AG09309 (cell line): Measurements from ENCODE around the gene SDR42E2.
A peak's percentile ranks its signal among the peaks of the same experiment; 100 is the strongest.

ENCODE experiments used
- DNase-seq: peaks from one replicate; pipeline ENCODE4 v3.0.0-alpha.2; 2010; ENCODE audit warnings: low read depth
- H3K4me3 ChIP-seq: 2 replicates; pipeline ENCODE4 v1.5.1; 2011; ENCODE audit warnings: mild to moderate bottlenecking, low read depth, low read length, moderate library complexity; ENCODE audit not compliant: control insufficient read depth
- CTCF ChIP-seq: IDR thresholded peaks from 2 replicates; pipeline ENCODE4 v1.5.1; 2011; ENCODE audit warnings: mild to moderate bottlenecking, low read depth, low read length, inconsistent platforms; ENCODE audit not compliant: insufficient read depth, control insufficient read depth; ENCODE audit errors: missing control alignments

SDR42E2 gene

GRCh38 chr16:22139008-22139407 is 23.3 kb upstream of the SDR42E2 start:
- H3K4me3 ChIP-seq: no peak overlapping the region
- TF ChIP-seq CTCF: no peak
- no peak for DNase-seq

GRCh38 chr16:22139732-22140131 is 22.6 kb upstream of the SDR42E2 start:
- no peak for TF ChIP-seq CTCF
- no peak for DNase-seq
- no peak overlapping the region for H3K4me3 ChIP-seq

GRCh38 chr16:22141767-22142166 is 20.5 kb upstream of the SDR42E2 start:
- TF ChIP-seq CTCF: peak; percentile 47
- DNase-seq: no peak

GRCh38 chr16:22144520-22144919 is 17.8 kb upstream of the SDR42E2 start:
- H3K4me3 ChIP-seq: no peak overlapping the region
- TF ChIP-seq CTCF: no peak
- no peak for DNase-seq

More at GRCh38 chr16:22141767-22142166, 20.5 kb upstream of the SDR42E2 start:
- H3K4me3 ChIP-seq: no peak overlapping the region

- DNase-seq: no peak
- no peak overlapping the region for H3K4me3 ChIP-seq
- TF ChIP-seq CTCF: no peak
Observed at GRCh38 chr16:22147853-22148252, 14.5 kb upstream of the SDR42E2 start.

GRCh38 chr16:22151246-22151998 is 10.9 kb upstream of the SDR42E2 start:
- no peak overlapping the region for H3K4me3 ChIP-seq
- DNase-seq: no peak
- TF ChIP-seq CTCF: no peak
